ENCODE data around the gene TLR9.

TLR9 gene

DNA sequence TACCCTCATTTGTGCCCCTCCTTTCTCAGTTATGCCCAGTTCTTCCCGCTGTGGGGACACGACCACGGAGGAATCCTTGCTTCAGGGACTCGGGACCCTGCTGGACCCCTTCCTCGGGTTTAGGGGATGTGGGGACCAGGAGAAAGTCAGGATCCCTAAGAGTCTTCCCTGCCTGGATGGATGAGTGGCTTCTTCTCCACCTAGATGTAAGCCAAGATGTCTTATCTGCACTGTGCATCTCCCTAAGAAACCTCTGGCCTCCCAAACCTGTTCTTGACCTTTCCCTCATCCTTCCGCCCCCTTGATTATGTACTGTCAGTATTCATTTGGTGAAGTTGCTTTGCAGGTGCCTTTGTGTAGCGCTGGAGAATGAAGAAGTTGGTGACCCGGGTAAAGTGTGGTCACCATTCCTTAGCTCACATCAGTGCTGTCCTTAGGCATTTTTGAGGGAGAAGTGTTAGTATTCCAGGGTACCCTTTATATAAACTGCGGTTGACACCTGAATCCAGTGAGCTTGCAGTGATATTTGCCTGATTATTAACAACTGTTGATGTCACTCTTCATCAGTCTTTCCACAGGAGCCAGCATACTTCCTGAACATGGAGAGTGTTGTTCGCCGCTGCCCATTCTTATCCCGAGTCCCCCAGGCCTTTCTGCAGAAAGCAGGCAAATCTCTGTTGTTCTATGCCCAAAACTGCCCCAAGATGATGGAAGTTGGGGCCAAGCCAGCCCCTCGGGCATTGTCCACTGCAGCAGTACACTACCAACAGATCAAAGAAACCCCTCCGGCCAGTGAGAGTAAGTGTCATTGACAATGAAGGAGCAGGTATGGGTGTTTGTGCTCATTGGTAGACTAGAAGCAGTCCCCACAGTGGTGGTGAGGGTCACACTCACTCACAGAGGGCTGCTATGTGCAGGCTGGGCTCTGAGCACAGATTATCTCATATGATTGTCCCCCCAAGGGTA is 26.5 kb downstream of the TLR9 start:
- DNase-seq (ENCODE audit: low read depth in 2 of 2): no peak
- peak overlapping the region; percentile 87 to 88 for H3K4me3 ChIP-seq (replicated peaks in 1 of 2; ENCODE audit: low read depth in 2 of 2, low read length in 2 of 2)
- TF ChIP-seq CTCF (IDR thresholded peaks at IDR 0.05; ENCODE audit: low read depth, low read length): no peak

DNA sequence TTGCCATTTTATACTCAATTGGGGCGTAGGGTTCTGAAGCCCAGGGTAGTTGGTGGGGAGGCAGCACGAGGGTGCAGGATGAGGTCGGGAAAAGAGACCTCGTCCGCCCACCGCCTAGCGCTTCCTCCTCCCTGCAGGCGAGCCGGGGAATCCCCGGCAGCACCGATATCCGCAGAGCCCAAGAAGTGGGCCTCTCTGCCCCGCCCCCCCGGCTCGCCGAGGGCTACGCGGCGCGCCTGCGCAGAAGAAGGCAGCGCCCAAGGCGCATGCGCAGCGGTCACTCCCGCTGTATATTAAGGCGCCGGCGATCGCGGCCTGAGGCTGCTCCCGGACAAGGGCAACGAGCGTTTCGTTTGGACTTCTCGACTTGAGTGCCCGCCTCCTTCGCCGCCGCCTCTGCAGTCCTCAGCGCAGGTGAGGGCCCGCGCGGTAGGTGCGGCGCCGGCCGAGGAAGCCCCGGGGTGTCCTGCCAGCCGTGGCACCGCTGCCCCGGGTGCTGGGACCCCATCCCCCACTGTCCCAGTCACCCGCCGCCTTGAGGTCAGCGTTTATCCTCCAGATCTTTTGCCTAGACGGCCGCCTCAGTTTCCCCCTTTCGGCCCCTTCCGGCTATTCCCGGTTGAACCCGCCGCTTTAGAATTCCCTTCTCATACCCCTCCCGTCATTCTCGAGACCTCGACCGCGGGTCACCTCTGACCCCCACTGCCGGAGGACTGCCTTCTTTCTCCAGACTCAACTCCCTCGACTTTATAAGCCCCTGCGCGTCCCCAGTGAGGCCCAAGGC is 27.4 kb downstream of the TLR9 start, which contains the start of gene ALAS1:
Gene ALAS1 (plus strand): TSS at position 319 of the 784 bp plus-strand sequence. CDS start 1,082 bp downstream, outside the sequence.
- no peak for TF ChIP-seq CTCF (IDR thresholded peaks at IDR 0.05; ENCODE audit: low read depth, low read length)
- H3K4me3 ChIP-seq (replicated peaks in 1 of 2; ENCODE audit: low read depth in 2 of 2, low read length in 2 of 2): peak within 1 kb of the TSS; percentile 87 to 88
- peak; percentile 87 to 90 for DNase-seq (ENCODE audit: low read depth in 2 of 2)

DNA sequence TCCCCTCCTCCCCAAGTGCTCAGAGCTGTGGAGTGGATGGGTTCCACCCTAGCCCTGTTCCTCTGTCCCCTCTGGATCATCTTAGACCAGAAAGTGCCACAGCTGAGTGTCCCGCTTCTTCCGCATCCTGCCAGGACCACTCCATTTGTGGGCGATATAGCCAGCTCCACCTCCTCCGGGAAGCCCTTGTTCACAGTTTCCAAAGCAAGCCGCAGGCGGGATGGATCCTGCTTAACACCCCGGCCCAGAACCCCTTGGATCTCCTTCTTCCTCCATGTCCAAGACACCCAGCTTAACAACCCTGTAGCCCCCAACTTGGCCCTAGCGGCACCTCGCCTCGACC is 28.0 kb downstream of the TLR9 start:
- H3K4me3 ChIP-seq (replicated peaks in 1 of 2; ENCODE audit: low read depth in 2 of 2, low read length in 2 of 2): peak overlapping the region; percentile 23 to 88
- no peak for TF ChIP-seq CTCF (IDR thresholded peaks at IDR 0.05; ENCODE audit: low read depth, low read length)
- no peak for DNase-seq (ENCODE audit: low read depth in 2 of 2)

DNA sequence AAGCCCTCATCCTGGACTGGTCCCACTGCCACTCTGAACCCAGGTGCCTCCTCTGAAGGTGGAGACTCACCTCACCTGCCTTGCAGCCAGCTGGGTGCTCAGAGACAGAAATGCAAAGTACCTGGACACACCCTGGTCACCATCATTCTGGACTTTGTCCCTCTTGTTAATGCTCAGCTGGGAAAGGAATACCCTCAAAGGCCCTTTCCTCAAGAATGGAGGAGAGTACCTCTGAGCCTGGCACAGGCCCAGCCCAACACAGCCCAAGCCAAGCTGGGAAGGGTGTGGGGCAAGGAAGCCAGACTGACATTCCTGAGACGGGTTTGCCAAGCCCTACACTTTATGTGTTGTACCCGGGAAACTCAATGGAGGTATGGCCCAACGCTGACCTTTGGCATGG is 28.5 kb downstream of the TLR9 start:
- no peak for DNase-seq (ENCODE audit: low read depth in 2 of 2)
- H3K4me3 ChIP-seq (replicated peaks in 1 of 2; ENCODE audit: low read depth in 2 of 2, low read length in 2 of 2): no peak overlapping the region
- no peak for TF ChIP-seq CTCF (IDR thresholded peaks at IDR 0.05; ENCODE audit: low read depth, low read length)

DNA sequence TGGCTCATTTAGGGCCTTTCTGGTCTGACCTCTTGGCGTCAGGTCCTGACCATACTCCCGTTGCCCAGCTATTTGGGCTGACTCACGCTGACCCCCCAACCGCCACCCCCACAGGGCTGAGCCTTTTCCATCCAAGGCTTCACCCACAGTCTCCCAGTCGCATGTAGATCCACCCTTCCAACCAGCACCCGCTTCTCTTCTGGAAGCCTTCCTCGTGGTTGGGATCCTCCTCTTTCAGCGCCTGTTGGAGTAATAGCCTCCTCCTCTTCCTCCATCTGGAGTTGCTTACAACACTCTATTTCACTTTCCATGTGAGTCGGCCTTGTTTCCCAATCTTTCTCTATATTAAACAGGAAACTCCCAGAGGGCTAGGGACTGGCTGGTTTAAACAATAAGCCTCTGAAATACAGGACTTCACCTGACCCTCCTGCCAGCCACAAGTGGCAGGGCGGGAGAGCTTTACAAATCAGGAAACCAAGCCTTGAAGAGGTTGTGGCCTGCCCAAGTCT is 29.6 kb downstream of the TLR9 start:
- TF ChIP-seq CTCF (IDR thresholded peaks at IDR 0.05; ENCODE audit: low read depth, low read length): no peak
- H3K4me3 ChIP-seq (replicated peaks in 1 of 2; ENCODE audit: low read depth in 2 of 2, low read length in 2 of 2): no peak overlapping the region
- DNase-seq (ENCODE audit: low read depth in 2 of 2): peak; percentile 80 to 81

DNA sequence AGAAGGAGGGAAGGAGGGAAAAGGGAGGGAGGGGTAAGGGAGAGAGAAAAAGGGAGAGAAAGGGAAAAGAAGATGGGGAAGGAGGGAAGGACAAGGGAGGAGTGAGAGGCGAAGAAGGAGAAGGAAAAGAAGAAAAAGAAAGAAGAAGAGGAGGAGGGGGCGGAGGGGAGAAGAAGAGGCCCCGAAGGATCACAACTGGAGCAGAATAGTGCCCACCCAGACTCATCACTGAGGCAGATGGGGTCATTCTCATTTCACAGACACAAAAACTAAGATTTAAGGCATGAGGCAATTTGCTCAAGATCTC is 30.2 kb downstream of the TLR9 start:
- no peak for TF ChIP-seq CTCF (IDR thresholded peaks at IDR 0.05; ENCODE audit: low read depth, low read length)
- H3K4me3 ChIP-seq (replicated peaks in 1 of 2; ENCODE audit: low read depth in 2 of 2, low read length in 2 of 2): no peak overlapping the region
- DNase-seq (ENCODE audit: low read depth in 2 of 2): no peak
